NCI-H187 (cell line): ENCODE data around the gene MACROD2.

ENCODE experiments used
- DNase-seq, 2 experiments: peaks; one replicate each; lab custom pipeline; 2025; lab: John Stamatoyannopoulos, UW

MACROD2 gene

DNA sequence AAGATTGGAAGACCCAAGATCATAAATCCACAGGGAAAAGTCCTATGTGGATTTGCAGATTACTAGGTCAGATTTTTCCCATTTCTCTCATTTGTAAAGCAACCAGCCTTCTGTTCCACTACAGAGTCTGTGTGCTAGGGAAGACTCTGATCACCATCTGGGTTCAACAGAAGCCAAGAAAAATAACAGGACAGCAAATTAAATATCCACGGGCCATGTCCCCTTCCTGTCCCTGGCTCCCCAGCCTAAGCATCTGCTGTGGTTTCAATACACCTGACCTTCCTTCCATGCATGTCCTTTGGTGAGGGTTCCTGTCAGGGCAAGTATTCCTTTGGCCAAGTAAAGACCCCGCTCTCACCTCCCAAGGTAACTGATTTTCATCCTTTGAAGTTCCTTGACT, 2019.1 kb downstream of the MACROD2 start:
- no peak for DNase-seq

DNA sequence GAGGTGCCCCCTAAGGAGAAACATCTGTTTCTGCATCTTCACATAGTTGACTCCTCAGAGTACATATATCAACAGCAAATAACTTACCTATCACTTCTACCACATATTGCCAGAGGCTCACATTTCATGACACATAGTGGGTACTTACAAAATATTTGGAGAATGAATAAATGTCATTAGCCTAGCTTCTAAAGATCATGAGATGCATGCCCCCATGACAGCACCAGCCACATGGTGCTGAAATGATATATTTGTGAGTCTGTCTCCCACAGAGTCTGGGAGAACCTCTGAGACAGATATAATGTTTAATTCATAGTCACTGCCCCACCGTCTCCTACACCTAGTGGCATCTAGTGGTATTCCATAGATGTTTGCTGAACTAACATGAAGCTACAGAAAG, 2022.3 kb downstream of the MACROD2 start:
- no peak for DNase-seq

DNA sequence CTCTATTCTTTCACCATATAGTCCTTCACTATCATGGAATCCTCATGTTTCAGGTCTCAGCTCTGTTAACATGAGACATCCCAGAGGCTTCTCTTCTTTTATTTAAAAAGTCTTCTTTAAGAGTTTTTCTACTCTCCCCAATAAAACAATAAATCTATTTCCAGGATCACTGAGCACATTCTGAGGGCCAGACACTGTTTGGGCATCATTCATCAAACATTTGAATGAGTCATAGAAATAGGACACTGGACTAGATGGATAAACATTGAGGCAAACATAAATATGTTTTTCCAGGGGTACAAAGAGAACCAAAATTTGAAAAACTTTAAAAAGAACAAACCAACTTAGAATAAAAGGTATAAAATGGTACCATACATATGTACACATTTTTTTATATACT, 2023.6 kb downstream of the MACROD2 start:
- no peak for DNase-seq

DNA sequence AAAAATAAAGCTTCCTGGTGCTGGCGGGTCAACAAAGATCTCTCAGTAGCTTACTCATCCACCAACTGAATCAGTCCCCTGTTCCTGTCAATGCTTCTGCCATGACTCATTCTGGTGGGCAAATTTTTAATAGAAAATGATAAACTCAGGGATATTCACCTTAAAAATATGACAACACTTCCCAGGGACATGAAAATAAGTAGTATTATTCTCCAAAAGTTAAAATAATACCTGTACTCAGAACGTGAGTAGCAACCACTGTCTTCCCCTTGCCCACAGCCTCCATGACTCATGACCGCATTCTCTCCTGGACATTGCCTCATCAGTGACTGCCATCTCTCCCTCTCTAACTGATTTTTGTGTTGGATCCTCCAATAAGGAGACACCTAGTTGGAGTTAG, 2025.7 kb downstream of the MACROD2 start:
- DNase-seq: no peak

DNA sequence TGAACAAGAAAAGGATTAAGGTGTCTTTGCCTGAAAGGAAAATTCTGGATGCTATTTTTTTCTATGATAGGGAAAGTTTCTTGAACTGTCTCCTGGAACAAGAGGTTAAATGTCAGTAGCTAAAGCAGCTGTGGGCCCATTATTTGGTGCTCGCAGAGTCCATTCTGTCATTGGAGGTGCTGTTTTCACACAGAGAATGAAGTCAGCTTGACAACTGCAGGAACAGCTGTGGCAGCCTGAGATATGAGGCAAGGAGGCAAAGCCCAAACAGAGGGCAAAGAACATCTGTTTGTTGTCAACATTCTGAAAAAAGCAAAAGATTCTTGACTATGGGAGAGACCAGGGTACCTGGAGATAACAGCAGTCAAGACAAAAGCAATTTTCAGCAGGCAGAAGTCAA, 2029.8 kb downstream of the MACROD2 start:
- DNase-seq: no peak

DNA sequence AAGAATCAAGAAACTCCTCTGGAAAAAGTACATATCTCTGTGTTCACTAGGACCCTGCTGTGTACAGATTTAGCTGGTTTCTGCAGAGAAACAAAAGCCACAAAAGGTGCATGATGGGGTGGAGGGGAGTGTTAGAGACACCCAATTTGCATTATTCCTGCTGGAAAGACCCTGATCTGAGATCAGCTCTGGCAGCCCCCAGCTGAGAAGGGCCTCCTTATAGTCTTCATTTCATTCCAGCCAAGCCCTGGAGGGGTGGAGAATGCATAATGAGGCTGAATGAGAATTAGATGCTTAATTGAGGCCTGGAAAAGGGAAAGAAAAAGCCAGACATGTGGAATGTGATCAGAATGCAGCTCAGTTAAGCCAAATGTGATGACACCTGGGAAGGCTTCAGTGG, 2032.4 kb downstream of the MACROD2 start:
- DNase-seq: no peak

DNA sequence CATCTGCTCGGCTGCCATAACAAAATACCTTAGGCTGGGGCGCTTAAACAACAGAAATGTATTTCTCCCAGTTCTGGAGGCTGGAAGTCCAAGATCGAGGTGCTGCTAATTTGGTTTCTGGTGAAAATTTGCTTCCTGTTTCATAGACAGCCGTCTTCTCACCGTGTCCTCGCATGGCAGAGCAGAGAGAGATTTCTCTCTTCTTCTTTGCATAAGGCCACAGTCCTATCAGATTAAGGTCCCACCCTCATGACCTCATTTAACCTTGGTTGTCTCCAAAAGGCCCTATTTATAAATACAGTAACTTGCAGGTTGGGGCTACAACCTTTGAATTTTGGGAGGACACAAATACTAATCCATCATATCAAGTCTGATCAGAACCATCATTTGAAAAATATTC, 2033.6 kb downstream of the MACROD2 start:
- no peak for DNase-seq

DNA sequence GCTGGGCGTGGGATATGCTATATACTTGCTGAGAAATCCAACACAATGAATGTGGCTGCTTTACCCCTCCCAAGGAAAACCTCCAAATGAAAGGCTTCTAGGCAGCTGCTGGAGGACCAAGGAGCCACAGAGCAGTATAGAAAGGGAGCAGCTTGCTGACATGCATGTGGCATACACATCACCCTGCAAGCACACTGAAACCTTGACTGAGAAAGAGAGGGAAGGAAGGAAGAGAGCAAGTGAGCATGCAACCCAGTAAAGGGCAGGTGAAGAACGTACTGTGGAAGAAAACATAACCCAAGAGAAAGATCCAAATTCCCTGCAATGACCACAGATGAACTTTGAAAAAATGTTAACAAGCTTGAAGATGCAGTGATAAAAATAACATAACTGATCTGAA, 2034.9 kb downstream of the MACROD2 start:
- DNase-seq: no peak

DNA sequence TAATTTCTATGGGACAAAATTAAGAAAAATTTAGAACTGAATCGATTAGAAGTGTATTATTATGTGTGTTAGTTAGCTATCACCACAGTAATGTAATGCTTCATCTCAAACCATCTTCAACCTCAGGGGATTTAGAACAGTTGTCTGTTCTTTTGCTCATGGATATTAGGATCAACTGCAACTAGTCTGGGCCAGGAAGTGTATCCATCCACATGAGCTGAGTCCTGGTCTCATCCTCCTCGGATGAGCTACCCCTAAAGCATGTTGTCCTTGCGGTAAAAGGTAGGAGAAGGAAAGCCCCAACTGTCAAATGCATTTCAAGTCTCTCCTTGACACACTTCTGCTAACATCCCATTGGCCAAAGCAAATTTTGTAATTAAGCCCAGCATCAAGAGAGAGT, 2040.3 kb downstream of the MACROD2 start:
- DNase-seq: no peak

DNA sequence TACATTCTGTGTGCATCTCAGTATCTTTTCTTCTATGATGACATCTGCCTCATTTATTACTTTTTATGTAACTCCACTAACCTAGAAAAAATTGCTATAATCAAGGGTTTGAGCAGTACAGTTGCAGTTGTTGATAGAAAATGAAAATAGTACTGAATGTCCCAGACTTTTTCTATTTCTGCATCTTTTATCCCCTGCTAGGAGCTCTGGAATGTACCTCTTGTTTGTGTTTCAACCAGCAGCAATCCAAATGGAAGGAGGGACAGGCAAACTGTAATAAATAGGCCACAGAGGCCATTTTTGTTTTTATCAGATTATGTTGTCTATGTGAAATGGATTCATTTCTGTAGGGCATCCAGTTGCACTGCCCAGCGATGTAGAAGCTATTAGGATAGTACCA, 2041.0 kb downstream of the MACROD2 start:
- DNase-seq: no peak

DNA sequence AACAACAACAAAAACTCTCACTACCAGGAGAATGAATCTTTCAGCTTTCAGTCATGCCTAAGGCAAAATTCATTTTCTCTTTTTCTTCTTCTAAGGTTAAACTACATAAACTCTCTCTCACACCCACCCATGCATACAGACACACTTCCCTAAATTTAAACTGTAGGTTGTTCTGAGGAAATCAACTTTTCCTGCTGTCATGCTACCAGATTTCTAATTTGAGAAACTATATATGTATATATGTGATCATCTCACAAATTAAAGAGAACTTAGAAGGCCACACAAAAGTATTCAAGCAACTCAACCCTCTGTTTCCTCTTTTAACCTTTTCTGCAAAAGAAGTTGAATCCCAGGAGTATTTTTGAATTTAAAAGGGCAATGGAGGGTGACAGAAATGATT, 2045.4 kb downstream of the MACROD2 start:
- no peak for DNase-seq

DNA sequence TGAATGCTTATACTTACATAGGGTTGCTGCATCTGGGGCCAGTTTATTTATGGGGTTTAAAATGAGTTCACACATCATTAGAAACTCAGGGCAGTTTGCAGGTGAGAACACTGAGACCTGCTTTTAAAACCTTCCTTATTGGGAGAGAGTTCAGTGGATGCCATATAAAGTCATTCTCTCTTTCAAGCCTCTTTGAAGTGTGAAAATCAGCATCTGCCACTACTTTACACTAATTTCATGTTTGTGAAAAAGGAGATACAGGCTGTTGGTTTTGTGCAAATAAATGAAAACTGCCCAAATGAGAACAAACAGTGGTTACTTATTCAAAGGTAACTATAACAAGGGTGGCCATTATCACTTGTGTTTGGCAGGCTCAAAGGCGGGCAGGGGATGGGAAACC, 2047.4 kb downstream of the MACROD2 start:
- DNase-seq: no peak

DNA sequence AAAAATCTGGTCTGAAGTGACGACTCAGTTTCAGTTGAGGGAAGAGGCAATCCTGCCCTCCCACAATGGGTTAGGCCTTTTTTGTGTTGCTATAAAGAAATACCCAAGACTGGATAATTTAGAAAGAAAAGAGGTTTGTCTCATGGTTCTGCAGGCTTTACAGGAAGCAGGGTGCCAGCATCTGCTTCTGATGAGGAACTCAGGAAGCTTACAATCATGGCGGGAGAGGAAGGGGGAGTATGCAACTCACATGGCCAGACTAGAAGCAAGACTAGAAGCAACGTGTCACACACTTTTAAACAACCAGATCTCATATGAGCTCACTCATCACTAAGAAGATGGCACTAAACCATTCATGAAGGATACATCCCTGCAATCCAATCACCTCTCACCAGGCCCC, 2048.6 kb downstream of the MACROD2 start:
- DNase-seq: no peak

DNA sequence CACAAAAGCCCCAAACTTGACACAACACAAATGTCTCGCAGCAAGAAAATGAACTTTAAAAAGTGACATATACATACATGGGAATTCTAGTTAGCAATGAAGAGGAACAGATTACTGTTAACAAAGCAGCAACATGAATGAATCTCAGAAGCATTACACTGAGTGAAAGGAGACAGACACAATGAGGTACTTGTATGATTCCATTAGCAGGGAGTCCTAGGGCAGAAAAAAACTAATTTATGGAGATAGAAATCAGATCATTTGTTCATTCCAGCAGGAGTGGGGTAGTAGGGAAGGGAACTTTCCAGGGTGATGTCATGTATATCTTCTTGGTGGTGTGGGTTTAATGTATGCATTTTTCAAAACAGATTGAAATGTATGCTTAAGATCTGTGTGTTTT, 2053.6 kb downstream of the MACROD2 start:
- DNase-seq: no peak

DNA sequence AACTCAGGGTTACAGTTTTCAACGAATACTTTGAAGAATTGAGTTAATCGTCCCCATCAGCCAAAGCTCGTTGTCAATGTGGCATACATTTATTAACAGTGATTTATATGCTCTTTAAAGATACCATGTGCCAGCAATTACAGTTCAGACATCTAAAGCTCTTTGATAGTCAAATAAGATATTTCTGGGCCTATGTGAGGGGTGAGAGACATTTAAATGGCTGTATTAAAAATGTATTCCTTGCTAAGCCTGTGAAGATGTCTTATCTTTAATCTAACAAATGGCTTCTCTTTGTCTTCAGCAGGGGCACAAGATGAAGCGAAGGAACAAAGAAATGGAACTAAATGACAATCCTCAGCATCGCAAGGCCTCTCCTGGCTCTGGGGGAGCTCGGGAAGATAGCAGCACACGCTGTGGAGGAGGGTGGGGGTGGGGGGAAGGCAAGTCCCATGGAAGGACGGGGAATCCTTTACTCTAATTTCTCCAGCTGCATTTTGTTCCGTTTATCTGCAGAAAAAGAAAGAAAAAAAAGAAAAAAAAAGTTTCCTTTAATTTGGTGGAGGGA, 2054.3 kb downstream of the MACROD2 start:
- DNase-seq: no peak

DNA sequence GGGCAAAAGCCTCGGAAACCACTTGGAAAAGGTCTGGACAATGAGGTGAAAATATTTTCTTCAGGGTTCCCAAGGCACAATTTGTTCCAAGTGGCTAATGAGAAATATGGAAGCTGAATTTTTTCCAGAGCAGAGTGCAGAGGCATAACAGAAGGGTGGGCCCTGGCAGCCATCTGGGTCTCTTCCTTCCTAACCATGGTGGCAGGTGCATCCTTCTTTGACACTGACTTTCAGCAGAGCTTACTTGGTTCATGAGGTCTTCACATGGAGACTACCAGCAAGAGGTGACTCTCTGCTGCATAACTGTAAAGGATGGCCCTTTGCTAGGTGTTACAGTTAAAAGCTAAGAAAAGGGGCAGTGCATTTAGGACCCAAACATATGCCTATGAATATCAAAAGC, 2055.1 kb downstream of the MACROD2 start:
- no peak for DNase-seq

DNA sequence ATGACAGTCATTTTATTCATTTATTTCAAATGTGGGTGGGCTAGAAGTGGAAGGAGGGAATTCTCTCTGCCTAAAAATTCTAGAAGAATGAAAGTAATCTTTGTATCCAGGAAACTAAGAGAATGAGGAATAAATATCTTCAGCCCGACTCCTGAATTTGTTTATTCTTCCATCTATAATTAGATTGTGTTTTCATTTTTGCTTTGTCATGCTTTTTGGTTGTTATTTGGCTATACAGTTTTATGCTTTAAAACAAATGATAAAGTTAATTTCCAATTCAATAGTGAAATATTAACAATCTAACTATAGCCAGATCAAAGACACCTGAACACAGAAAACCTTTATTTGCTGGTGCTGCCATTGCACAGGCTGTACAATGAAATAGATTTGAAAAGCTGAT, 2056.7 kb downstream of the MACROD2 start:
- DNase-seq: no peak

DNA sequence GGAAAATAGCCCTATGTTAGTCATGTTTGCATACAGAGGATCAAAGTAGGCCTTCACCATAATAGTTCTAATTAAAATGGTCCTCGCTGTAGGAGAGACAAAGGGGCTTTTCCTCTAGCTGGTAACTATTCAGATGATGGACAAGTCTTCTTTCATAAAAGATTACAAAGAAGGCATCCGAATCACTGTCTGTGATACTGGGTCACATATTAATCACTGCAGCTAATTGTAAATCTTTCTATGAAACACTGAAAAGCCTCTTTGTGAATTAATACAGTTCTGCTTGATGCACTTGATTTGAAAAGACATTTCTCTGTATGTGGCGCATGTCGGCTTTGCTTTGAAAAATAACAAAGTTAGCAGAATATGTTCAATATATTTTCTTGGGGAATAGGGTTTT, 2057.1 kb downstream of the MACROD2 start:
- DNase-seq: no peak

DNA sequence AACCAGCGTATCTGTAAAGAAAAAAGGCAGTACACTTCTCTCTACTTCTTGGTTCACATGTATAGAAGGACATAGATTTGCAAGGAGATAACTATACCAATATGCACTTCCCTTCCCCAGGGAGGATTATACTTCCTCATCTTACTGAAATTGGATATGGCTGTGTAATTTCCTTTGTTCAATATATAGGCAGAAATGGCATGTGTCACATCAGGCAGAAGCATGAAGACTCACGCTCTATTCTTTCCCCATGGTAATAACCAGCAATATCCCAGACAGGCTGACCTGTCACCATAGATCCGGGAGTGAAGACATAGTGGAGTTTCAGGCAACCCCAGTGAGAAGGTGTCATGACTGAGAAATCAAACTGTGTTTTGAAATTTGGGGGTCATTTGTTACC, 2059.7 kb downstream of the MACROD2 start:
- DNase-seq: no peak

DNA sequence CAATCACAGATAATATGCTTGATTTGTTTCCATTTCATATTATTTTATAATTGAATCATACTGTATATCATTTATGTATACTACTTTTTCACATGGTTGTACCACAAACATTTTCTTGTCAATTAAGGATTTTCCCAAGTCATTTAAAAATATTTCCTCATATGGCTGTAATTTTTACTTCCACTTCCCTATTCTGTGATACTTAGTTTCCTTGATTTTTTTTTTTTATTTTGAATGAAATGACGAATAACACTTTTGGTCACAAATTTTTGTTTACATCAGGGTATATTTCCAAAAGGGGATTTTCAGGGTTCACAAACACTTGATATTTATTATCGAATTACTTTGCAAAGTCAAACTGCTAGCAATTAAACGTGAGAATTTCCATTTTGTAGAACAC, 2062.3 kb downstream of the MACROD2 start:
- DNase-seq: no peak

DNA sequence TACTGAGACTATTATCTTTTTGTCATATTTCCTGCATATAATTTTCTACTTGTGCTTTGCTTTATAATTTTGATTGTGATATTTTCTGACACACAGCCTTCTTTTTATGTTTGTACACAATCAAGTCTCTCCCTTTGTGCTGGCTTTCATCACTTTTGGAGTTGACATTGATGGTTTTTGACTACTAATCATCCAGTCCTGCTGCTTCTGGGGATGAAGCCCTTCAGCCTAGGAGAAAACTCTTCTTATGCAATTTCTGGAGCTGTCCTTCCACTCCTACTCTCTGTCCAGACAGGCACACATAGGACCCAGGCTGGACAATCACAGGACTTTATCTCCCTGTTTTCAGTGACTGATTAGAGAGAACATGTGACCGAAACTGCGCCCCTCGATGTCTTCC, 2063.0 kb downstream of the MACROD2 start:
- no peak for DNase-seq

DNA sequence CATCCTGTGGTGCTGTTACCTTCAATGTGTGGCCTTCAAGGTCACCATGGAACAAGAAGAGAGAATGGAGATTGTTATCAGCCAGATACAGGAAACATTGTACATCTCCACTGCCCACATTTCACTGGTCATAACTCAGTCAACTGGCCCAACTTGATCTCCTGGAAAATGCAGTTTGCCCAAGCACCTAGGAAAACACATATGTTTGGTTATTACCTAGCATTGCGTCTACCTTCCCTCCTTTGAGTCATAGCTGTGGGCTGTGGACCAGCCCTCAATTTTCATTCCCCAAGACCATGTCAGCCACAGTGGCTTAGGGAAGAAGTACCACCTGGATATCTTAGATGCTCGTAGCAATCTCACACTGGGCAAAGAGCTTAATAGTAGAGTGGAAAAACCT, 2064.5 kb downstream of the MACROD2 start:
- no peak for DNase-seq

DNA sequence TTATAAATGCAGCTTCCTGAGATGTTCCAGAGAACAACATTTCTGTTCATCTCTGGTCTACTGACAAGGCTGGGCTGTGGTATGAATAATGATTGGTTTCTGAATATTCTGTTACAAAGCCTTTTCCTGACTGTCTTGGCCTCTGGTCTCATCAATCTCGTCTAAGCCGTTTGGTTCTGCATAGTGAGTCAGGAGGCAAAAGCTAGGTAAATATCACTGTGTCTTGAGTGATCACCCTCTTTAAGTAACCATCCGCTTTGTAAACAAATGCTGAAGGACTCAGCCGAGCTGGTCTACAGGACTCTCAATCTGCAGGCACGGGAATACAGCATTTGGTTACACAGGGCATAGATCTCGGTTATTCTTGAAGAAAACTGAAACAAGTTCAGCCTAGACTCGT, 2066.0 kb downstream of the MACROD2 start:
- no peak for DNase-seq

DNA sequence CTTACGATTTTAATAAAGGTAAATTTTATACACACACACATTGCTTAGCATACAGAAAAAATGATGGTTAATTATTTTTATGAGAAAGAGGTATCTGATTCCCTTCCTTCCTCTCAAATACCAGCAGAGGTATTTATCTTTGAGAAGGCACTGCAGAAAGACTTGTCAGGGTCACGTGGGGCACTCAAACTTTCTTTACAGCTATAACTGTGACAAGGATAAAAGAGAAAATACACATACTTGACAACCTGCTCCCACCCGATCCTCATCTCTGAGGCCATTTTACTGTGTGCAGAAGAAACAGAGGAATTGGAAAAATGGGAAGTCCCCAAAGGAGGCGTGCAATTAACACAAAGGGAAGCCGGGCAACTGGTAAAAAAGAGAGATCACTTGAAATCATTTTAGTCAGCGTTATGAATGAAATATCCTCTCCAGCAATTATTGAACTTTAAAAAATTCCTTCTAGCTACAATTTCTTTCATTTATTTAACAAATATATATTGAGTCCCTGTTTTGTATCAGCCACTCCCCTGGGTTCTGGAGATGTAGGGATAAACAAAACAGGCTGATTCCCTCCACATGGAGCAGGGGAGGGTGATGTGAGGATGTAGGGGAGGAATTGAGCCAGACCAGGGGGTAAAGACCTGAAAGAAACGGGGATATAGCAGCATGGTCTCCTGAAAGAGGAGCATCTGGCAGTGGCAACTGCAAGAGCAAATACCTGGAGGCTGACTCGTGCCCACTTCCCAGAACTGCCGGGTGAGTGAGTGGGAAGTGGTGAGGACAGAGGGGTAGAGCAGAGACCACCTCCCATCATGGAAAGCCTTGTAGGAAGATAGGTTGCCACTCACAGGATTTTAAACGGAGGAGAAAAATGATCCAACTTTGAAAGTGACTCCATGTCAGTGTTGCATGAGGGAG, 2067.6 kb downstream of the MACROD2 start:
- no peak for DNase-seq
